OCI-LY1 (cell line): ENCODE data around the gene TBCD.
"Not testable (repeated sequence)": the region's sequence is repeated elsewhere in the genome, so short reads cannot be mapped to it uniquely, and the experiment has no call there.

Source experiments
- H2AFZ ChIP-seq: fragments of 200-600 bp; sonication (generic), shearing (Covaris generic); 2 replicates; pipeline ENCODE4 v1.6.0; 2014; ENCODE audit warnings: antibody characterized with exemption, mild to moderate bottlenecking, low read length
- H3F3A ChIP-seq: fragments of 200-600 bp; sonication (generic), shearing (Covaris generic); 2 replicates; pipeline ENCODE4 v1.6.0; 2014; ENCODE audit warnings: mild to moderate bottlenecking, antibody characterized with exemption, low read length, moderate library complexity; ENCODE audit not compliant: insufficient read depth
- H3K27ac ChIP-seq: fragments of 200-600 bp; sonication (generic); 2 replicates; pipeline ENCODE4 v1.5.1; 2014; ENCODE audit warnings: low read length, mixed run types, mild to moderate bottlenecking, low read depth; ENCODE audit not compliant: poor library complexity, severe bottlenecking
- H3K27me3 ChIP-seq: fragments of 200-600 bp; sonication (generic); 2 replicates; pipeline ENCODE4 v1.6.0; 2014; ENCODE audit warnings: antibody characterized with exemption, mild to moderate bottlenecking, low read length, moderate library complexity; ENCODE audit not compliant: insufficient read depth
- H3K36me3 ChIP-seq: fragments of 200-600 bp; sonication (generic); 2 replicates; pipeline ENCODE4 v1.6.1; 2014; ENCODE audit warnings: mild to moderate bottlenecking, antibody characterized with exemption, low read length, moderate library complexity, mixed read lengths; ENCODE audit not compliant: insufficient read depth
- H3K4me1 ChIP-seq: fragments of 200-600 bp; sonication (generic); 2 replicates; pipeline ENCODE4 v1.5.1; 2014; ENCODE audit warnings: mild to moderate bottlenecking, low read length, moderate library complexity; ENCODE audit not compliant: insufficient read depth, severe bottlenecking
- H3K4me2 ChIP-seq: fragments of 200-600 bp; sonication (generic), shearing (Covaris generic); 2 replicates; pipeline ENCODE4 v1.6.1; 2014; ENCODE audit warnings: low read length
- H3K4me3 ChIP-seq: fragments of 200-600 bp; sonication (generic); 2 replicates; pipeline ENCODE4 v1.5.1; 2014; ENCODE audit warnings: low read length, low read depth, mild to moderate bottlenecking, mixed read lengths; ENCODE audit not compliant: poor library complexity, severe bottlenecking
- H3K79me2 ChIP-seq: fragments of 200-600 bp; shearing (Covaris generic); 2 replicates; pipeline ENCODE4 v1.6.1; 2016; ENCODE audit warnings: mixed run types, low read length, mixed read lengths; ENCODE audit not compliant: insufficient read depth
- H3K9ac ChIP-seq: fragments of 200-600 bp; sonication (generic), shearing (Covaris generic); 2 replicates; pipeline ENCODE4 v1.6.1; 2014; ENCODE audit warnings: mild to moderate bottlenecking, low read length, mixed read lengths
- H3K9me2 ChIP-seq: fragments of 200-600 bp; sonication (generic), shearing (Covaris generic); 2 replicates; pipeline ENCODE4 v1.6.1; 2014; ENCODE audit warnings: low read depth, mild to moderate bottlenecking, low read length, mixed read lengths
- H3K9me3 ChIP-seq: fragments of 200-600 bp; shearing (Covaris generic); 2 replicates; pipeline ENCODE4 v1.6.1; 2014; ENCODE audit warnings: low read length, mixed read lengths
- H4K20me1 ChIP-seq: fragments of 200-600 bp; sonication (generic), shearing (Covaris generic); 2 replicates; pipeline ENCODE4 v1.6.0; 2016; ENCODE audit warnings: mild to moderate bottlenecking, low read length; ENCODE audit not compliant: insufficient read depth
- CTCF ChIP-seq: fragments of 200-600 bp; sonication (generic), shearing (Covaris generic); IDR thresholded peaks from 2 replicates; pipeline ENCODE4 v1.5.1; 2017; ENCODE audit warnings: mild to moderate bottlenecking, antibody characterized with exemption, low read length, moderate library complexity, mixed read lengths
- EZH2 ChIP-seq: fragments of 200-600 bp; sonication (generic), shearing (Covaris generic); IDR thresholded peaks from 2 replicates; pipeline ENCODE4 v1.8.0; 2017; ENCODE audit warnings: borderline replicate concordance, mixed run types, mild to moderate bottlenecking, antibody characterized with exemption, low read length, moderate library complexity, mixed read lengths

Gene TBCD

GRCh38 chr17:82740906-82741759 lies 10.7 kb upstream of the TBCD start:
- H3K27me3 ChIP-seq: no peaks in the 10 kb centered on the region
- H3K9ac ChIP-seq: no peak overlapping the region
- no peaks in the 10 kb centered on the region for H4K20me1 ChIP-seq
- H3K4me1 ChIP-seq: no peaks in the 10 kb centered on the region
- H2AFZ ChIP-seq: no peak overlapping the region
- peaks cover 25% of the 10 kb centered on the region for H3K36me3 ChIP-seq
- no peak overlapping the region for H3K4me3 ChIP-seq
- no peak overlapping the region for H3K4me2 ChIP-seq
- H3K9me3 ChIP-seq: peaks cover 9% of the 10 kb centered on the region; the same call in 1 of the 2 replicates
- TF ChIP-seq EZH2 (no peak), CTCF (no peak)
- H3K9me2 ChIP-seq: no peaks in the 10 kb centered on the region
- H3K79me2 ChIP-seq: no peaks in the 10 kb centered on the region
- H3F3A ChIP-seq: no peaks in the 10 kb centered on the region
- H3K27ac ChIP-seq: no peak overlapping the region

DNA sequence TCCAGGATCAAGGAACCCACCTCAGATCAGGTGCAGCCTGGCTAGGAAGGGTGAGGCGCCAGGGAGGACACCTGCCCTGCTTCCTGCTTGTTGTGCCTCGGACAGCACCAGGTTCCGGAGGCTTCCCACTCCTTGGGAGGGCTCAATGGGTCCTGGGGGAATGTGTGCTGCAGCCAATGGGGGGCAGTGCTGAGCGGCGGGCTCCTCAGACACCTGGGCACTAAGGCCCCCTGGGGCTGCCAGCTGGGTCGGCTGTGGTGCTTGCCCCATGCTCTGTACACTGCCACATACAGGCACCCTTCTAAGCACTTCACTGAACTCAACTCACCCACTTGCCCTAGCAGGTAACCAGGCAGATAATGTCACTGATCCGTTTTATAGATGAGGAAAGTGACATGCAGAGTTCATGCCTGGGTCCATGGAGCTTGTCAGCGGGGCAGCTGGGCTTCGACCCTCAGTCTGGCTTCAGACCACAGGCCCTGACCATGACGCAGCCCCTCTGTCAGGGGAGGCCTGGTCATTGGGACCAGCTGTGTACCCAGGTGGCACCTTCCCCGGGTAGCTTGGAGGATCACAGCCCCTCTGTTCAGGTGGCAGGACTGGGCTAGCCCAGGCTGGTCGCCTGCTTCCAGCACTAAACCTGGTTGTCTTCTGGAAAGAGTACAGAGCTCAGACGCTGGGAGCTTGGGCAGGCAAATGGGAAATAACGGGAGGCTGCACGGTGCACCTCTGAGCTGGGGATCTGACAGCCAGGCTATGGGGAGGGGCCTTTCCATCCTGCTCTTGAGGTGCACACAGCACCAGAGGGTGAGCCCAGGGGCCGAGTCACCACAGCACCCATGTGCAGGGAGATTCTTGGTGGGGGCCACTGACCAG lies 8.3 kb upstream of the TBCD start:
- TF ChIP-seq EZH2 (no peak), CTCF (no peak; the same call in 1 of the 2 replicates)
- H3K9me3 ChIP-seq: peaks cover 13% of the 10 kb centered on the region; the same call in 1 of the 2 replicates
- H3K27ac ChIP-seq: no peak overlapping the region
- peaks cover 25% of the 10 kb centered on the region for H3K36me3 ChIP-seq
- no peaks in the 10 kb centered on the region for H3K4me1 ChIP-seq
- no peaks in the 10 kb centered on the region for H3F3A ChIP-seq
- H4K20me1 ChIP-seq: no peaks in the 10 kb centered on the region
- no peak overlapping the region for H3K4me2 ChIP-seq
- no peaks in the 10 kb centered on the region for H3K79me2 ChIP-seq
- H3K4me3 ChIP-seq: no peak overlapping the region
- no peaks in the 10 kb centered on the region for H3K27me3 ChIP-seq
- H3K9me2 ChIP-seq: no peaks in the 10 kb centered on the region
- H3K9ac ChIP-seq: no peak overlapping the region
- no peak overlapping the region for H2AFZ ChIP-seq

GRCh38 chr17:82744736-82745135 lies 7.1 kb upstream of the TBCD start:
- not testable (repeated sequence) for H3K79me2 ChIP-seq, H3K9ac ChIP-seq, H3K4me2 ChIP-seq, H2AFZ ChIP-seq, H3K4me1 ChIP-seq, H3F3A ChIP-seq, H3K4me3 ChIP-seq, H3K9me2 ChIP-seq, H4K20me1 ChIP-seq, H3K27ac ChIP-seq, H3K27me3 ChIP-seq
- Histone ChIP-seq H3K36me3 (peaks cover 25% of the 10 kb centered on the region), H3K9me3 (peaks cover 14% of the 10 kb centered on the region; the same call in 1 of the 2 replicates)
